ENCODE measurements around the gene CGN.

DNA sequence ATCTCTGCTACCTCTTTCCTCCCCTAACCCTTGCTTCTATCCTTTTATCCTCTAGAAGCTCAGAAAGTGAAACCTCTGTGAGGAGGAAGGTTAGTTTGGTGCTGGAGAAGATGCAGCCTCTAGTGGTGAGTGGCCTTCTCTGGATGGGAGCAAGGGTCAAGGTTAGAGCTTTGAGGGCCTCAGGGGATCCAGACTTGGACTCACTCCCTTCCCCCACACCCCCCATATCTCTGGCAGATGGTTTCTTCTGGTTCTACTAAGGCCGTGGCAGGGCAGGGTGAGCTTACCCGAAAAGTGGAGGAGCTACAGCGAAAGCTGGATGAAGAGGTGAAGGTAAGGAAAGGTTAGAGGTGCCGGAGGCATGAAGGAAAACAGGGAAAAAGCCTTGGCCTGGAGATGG is 9.2 kb downstream of the CGN start:
- TF ChIP-seq POLR2A (IDR thresholded peaks at IDR 0.05): no peak
- TF ChIP-seq, protein P1, sequence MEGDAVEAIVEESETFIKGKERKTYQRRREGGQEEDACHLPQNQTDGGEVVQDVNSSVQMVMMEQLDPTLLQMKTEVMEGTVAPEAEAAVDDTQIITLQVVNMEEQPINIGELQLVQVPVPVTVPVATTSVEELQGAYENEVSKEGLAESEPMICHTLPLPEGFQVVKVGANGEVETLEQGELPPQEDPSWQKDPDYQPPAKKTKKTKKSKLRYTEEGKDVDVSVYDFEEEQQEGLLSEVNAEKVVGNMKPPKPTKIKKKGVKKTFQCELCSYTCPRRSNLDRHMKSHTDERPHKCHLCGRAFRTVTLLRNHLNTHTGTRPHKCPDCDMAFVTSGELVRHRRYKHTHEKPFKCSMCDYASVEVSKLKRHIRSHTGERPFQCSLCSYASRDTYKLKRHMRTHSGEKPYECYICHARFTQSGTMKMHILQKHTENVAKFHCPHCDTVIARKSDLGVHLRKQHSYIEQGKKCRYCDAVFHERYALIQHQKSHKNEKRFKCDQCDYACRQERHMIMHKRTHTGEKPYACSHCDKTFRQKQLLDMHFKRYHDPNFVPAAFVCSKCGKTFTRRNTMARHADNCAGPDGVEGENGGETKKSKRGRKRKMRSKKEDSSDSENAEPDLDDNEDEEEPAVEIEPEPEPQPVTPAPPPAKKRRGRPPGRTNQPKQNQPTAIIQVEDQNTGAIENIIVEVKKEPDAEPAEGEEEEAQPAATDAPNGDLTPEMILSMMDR (IDR thresholded peaks at IDR 0.05): no peak

Data from heart left ventricle (tissue), 13 donors.